GM18873 (cell line): ENCODE results near the gene CDK5RAP2.

ENCODE experiments used
- ATAC-seq: cut with Tn5 transposase; IDR thresholded peaks from one replicate; pipeline ENCODE4 v1.9.1; 2021; ENCODE audit warnings: mild to moderate bottlenecking, moderate library complexity, moderate number of reproducible peaks; ENCODE audit not compliant: unreplicated experiment, low FRiP score

The CDK5RAP2 gene

DNA sequence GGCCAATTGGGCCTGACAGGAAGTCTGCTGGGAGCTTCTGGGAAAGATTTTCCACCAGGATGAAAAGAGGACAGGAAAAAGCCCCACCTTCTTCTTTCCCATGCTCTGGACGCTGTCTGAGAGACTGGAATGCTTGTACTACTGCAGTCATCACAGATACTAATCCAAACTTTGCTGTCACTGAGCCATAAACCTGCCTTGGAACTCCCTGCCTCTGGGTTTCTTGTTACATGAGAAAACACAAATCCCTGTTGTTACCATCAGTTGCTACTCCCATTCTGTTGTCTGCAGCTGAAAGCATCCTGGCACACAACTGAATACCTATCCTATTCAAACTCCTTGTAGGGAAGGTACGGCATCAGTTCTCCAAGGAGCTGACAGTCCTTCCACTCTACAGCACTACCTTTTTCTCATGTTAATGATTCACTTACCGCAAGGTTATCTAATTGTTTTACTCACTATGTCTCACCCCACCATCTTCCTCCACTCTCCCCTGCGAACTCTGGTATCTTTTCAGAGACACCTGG lies 167.5 kb downstream of the CDK5RAP2 start:
- ATAC-seq = no peak

GRCh38 chr9:120411862-120412424 lies 168.0 kb downstream of the CDK5RAP2 start:
- no peak for ATAC-seq

DNA sequence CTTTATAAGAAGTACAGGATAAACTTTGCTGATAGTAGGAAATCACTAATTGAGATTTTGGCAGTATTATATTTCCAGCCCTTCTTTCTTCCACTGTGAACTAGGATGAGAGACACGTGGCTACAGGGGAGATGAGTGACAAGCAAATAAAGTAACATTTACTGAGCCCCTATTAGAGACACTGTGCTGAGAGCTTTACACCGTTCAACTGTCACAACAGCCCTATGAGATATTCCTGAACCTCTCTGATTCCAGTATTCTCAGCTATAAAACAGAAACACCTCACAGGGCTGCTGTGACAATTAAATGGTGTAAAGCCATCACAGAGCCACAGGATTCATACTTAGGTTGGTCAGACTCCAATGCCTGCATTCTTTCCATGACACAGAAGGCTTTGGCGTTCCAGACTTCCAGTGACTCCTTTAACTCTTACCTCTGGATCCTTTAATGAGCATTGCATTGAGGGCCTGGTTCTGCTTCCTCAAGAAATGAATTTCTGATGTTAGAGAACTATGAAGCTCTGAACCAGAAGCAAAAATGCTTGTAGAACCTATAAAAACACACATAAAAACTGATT lies 169.0 kb downstream of the CDK5RAP2 start:
- ATAC-seq = no peak

DNA sequence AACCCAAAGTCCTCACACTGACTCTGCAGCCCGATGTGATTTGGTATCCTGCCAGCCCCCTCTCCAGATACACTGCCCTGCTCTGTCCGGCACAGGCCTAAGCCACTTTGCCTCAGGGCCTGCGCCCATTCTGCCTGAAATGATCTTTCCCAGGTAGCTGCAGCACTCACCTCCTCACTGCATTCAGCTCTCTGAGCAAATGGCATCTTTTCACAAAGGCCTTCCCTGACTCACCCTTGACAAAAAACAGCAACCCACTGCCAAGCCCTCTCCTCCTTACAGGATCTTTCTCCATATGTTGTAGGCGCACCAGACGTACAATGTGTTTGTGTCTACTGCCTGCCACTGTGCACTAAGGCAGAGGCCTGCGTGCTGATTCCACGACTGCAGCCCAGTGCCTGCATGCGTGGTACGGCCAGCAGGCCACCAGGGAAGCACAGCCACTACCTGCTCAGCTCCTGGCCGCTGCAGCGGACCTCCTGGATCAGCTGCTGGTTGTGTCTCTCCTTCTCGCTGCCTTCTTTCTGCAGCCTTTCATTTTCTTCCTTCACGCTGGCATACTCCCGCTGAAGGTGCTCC lies 171.2 kb downstream of the CDK5RAP2 start:
- ATAC-seq = no peak

- no peak for ATAC-seq
Measured at GRCh38 chr9:120405860-120406259, 174.1 kb downstream of the CDK5RAP2 start.

- no peak for ATAC-seq
Measured at GRCh38 chr9:120405134-120405533, 174.8 kb downstream of the CDK5RAP2 start.

DNA sequence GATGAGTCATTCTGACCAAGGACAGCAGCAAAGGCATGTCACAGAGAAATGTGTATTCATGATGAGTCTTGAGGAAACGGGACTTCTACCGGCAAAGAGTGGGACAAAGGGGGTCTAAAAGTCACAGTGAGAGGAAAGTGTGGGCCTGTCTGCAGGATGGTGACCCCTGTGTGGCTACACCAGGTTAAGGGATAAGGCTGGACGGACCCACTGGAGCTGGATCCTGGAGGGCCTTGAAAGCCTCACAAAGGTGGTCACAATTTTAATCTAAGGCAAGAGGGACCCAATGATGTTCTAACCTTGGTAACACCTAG lies 176.5 kb downstream of the CDK5RAP2 start:
- ATAC-seq = no peak

GRCh38 chr9:120402741-120403542 lies 177.0 kb downstream of the CDK5RAP2 start:
- ATAC-seq = no peak

GRCh38 chr9:120399940-120400339 lies 180.0 kb downstream of the CDK5RAP2 start:
- no peak for ATAC-seq

- ATAC-seq = no peak
Measured at GRCh38 chr9:120398286-120398685, 181.7 kb downstream of the CDK5RAP2 start.

GRCh38 chr9:120397453-120397852 lies 182.5 kb downstream of the CDK5RAP2 start:
- no peak for ATAC-seq

GRCh38 chr9:120396931-120397330 lies 183.0 kb downstream of the CDK5RAP2 start:
- no peak for ATAC-seq

DNA sequence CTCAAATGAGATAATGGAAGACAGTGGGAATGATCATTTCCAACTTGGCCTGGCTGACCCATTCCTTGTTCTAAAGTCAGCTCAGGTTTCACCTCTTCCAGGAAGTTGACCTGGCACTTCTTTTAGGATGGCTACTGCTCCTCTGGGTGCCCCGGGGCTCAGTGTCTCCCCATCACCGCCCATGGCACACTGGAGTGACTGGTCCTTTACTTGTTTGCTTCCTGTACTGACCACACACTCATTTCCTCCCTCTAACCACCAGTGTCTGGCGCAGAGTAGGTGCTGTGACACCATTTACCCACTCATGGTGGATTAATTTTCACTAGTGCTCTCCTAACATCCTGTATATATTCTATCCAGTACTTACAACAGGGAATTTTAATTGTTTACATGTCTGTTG lies 183.5 kb downstream of the CDK5RAP2 start:
- no peak for ATAC-seq

- no peak for ATAC-seq
Measured at GRCh38 chr9:120395376-120395775, 184.6 kb downstream of the CDK5RAP2 start.

GRCh38 chr9:120394058-120394669 lies 185.8 kb downstream of the CDK5RAP2 start:
- ATAC-seq = no peak

DNA sequence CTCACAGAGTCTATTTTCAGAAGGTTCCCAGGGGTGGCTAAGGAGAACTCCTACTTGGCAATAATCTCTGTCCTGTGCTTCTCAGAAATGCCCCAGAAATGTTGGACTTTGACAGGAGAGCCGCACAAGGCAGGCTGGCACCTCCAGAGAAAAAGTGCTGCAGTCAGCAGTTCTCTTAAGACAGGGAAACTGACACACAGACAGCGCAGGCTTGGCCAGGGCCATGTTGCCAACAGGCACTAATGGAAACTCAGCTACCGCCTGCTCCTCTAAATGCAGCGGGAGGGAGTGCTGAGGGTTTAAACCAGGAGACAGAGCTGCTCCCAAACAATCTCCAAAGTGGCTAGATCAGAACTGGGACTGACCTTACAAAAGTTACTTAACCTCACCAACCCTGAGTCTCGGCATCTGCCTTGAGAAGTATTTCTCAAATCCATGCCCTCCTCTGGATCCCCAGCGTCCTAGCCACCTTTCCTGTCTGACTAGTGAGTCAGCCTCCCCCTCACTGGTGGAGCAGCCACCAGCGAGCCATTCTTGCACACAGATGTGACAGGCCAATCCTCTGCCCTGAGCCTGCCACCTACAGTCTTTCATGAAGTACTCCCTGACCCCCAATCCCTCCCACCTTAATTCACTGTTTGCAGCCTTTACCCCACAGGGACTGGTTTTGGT lies 186.4 kb downstream of the CDK5RAP2 start:
- ATAC-seq = no peak

DNA sequence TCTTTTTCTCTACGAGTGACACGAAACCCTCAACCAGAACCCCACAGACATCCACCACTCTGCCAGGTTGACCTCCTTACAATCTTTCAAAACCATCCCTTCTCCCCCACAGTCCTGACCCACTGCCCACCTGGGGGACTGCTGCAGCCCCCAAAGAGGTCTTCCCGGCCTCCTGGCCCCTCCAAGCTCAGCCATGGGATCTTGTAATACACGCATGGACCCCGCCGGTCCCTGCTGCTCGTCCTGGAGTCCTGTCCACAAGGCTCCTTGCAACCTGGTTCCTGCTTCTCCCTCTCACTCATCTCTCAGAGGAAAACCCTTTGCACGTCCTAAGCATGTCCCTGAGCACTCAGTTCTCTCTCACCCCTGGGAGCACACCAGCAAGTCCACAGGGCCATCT lies 187.3 kb downstream of the CDK5RAP2 start:
- ATAC-seq = no peak

- ATAC-seq = no peak
Measured at GRCh38 chr9:120392245-120392644, 187.7 kb downstream of the CDK5RAP2 start.

DNA sequence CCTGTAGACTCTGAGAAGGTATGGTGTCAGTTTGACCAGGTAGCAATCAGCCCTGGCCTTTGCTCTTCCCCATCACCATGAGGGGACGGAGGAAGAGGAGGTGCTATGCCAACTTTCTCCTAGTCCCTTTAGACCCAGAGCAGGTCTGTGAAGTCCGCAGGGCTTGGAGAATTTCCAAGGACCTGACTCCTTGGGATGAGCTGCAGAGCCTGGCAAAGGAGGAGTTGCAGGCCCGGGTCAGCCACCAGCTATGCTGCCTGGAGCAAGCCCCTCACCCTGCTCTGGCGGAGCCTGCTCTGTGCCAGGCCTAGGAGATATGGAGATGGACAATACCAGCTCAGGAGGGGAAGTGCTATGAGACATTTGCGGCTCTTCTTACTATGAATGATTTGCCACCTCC lies 188.3 kb downstream of the CDK5RAP2 start:
- no peak for ATAC-seq

GRCh38 chr9:120390637-120391190 lies 189.3 kb downstream of the CDK5RAP2 start:
- ATAC-seq = no peak
